Heart left ventricle (tissue), 16 donors: ENCODE data around the gene ACMSD. TPM values are rescaled to one million over a fixed set of nuclear protein-coding genes. Genes with fewer than 3 reads are reported as not detected.
"Not testable (repeated sequence)": the region's sequence is repeated elsewhere in the genome, so short reads cannot be mapped to it uniquely, and the experiment has no call there.

Experiments used
- ATAC-seq, 4 donors: fragments of 200-7000 bp; cut with Tn5 transposase; one replicate each; pipeline ENCODE4 v1.9.1; 2020 to 2022; ENCODE audit warnings: moderate library complexity in 4 of 4, mild to moderate bottlenecking in 3 of 4, moderate number of reproducible peaks in 1 of 4
- DNase-seq, 5 donors: peaks; one replicate each; pipeline ENCODE4 v3.0.0-alpha.2; 2020
- H3K27ac ChIP-seq, 12 donors: fragments of 200-600 bp; sonication (generic) in 4 of 12; one replicate each; pipeline versions ENCODE4 v1.5.0 to v1.8.0; 2016 to 2022; ENCODE audit warnings: mild to moderate bottlenecking in 2 of 12
- H3K27me3 ChIP-seq, 9 donors: fragments of 200-600 bp; sonication (generic) in 2 of 9; one replicate each; pipeline versions ENCODE4 v1.5.1 to v1.8.0; 2016 to 2022; ENCODE audit warnings: mild to moderate bottlenecking in 3 of 9
- H3K36me3 ChIP-seq, 9 donors: fragments of 200-600 bp; sonication (generic) in 2 of 9; one replicate each; pipeline versions ENCODE4 v1.5.0 to v1.8.0; 2018 to 2022; ENCODE audit warnings: mild to moderate bottlenecking in 2 of 9
- H3K4me1 ChIP-seq, 12 donors: fragments of 200-600 bp; sonication (generic) in 4 of 12; one replicate each; pipeline versions ENCODE4 v1.5.0 to v1.8.0; 2016 to 2022; ENCODE audit warnings: mild to moderate bottlenecking in 3 of 12
- H3K4me3 ChIP-seq, 12 donors: fragments of 200-600 bp; sonication (generic) in 4 of 12; one replicate each; pipeline versions ENCODE4 v1.5.0 to v1.8.0; 2017 to 2022; ENCODE audit warnings: mild to moderate bottlenecking in 9 of 12, moderate library complexity in 4 of 12
- H3K9me3 ChIP-seq, 12 donors: fragments of 200-600 bp; sonication (generic) in 4 of 12; one replicate each; pipeline versions ENCODE4 v1.5.0 to v1.8.0; 2016 to 2022; ENCODE audit warnings: mild to moderate bottlenecking in 1 of 12
- CTCF ChIP-seq, 12 donors: fragments of 200-600 bp; sonication (generic) in 4 of 12; IDR thresholded peaks; one replicate each; pipeline versions ENCODE4 v1.5.0 to v1.8.0; 2018 to 2022; ENCODE audit warnings: antibody characterized with exemption in 12 of 12, mild to moderate bottlenecking in 5 of 12
- POLR2A ChIP-seq, 2 donors: fragments of 450-650 bp; IDR thresholded peaks; one replicate each; pipeline ENCODE4 v1.6.1; 2017; ENCODE audit warnings: antibody characterized with exemption in 2 of 2, mild to moderate bottlenecking in 2 of 2, moderate library complexity in 2 of 2
- WGBS, 4 donors: extraction: QIAGEN DNeasy Blood & Tissue Kit in 2 of 4; methylation state at CpG; one replicate each; pipeline versions ENCODE4 v1.1.5 to v1.1.7; 2013 to 2018; 5-methylcytosine and 5-hydroxymethylcytosine counted together
- intact Hi-C, 10 donors: fragments of 100-400 bp; cut with DNase I; formaldehyde crosslinking; loops; one replicate each; pipeline versions ENCODE4 v1.11.1 to v1.14.2; 2022
- polyA plus RNA-seq, 2 donors: library from polyadenylated mRNA; stranded (reverse); fragments of 200-250 nt; gene quantifications; one replicate each; pipeline ENCODE4 v1.2.3, GENCODE V29; 2013
- total RNA-seq, 9 donors: library from RNA; depleted of rRNA in 2 of 9; stranded (reverse); fragments of >200 nt in 2 of 9; fragmentation: NEBNext Ultra II Directional in 3 of 9; extraction: Animal tissue kit (Norgen Biotek cat#: 25700) in 3 of 9; gene quantifications; one replicate each; pipeline versions ENCODE4 v1.1.0 to v1.2.4, GENCODE V29; 2016 to 2023
- donor health status: ischemic (EF 13 %, LVEDD 7.1; RV severe dilation, severe dysfunction).
- donor health status: healthy with polysubstance abuse.
- donor health status: DM: no; HTN: yes; CAD: no.
- donor health status: DM: no; HTN: no; CAD: no.
- donor health status: ischemic (EF 25% LVEDD 6.9; RV normal size, moderate dysfunction).
- donor health status: ischemic (EF 25% LVEDD 5.7; RV mildly dilated, moderate dysfunction).
- donor health status: healthy.
- donor health status: DM: yes; HTN: yes; CAD: no.
- donor health status: ischemic (EF 35%, LVEDD 5.7; RV mildly dilated, moderate dysfunction).
- donor health status: nonischemic (EF 11% LVEDD 7.7; RV severe dilation, severe dysfunction).
- donor health status: DM: yes; HTN: yes; CAD: no.
- donor health status: PGD.
- donor health status: ischemic (EF 29% LVEDD 5.4; RV normal size, mild dysfunction).
- donor health status: nonischemic (EF 23%, LVEDD 6.1; RV moderate dilation, normal function).

The ACMSD gene
- total and polyA plus RNA-seq, 11 donors = not detected

GRCh38 chr2:134905168-134905567, 66.8 kb downstream of the ACMSD start:
- DNase-seq (no peak), ATAC-seq (no peak)
- peaks cover 0 to 10% (median 2%) of the 10 kb centered on the region in 12 donors for H3K9me3 ChIP-seq
- no peaks in the 10 kb centered on the region for H3K4me1 ChIP-seq
- intact Hi-C loops = no loop called here
- no peak for TF ChIP-seq POLR2A (IDR thresholded peaks at IDR 0.05)
- TF ChIP-seq CTCF (IDR thresholded peaks at IDR 0.05) = no peak
- H3K27ac ChIP-seq = no peak overlapping the region
- no peaks in the 10 kb centered on the region for H3K36me3 ChIP-seq
- H3K4me3 ChIP-seq = no peak overlapping the region
- 92 to 98% (median 97%) methylated on average over 2 of the region's 2 CpGs for WGBS, 4 donors
- no peaks in the 10 kb centered on the region for H3K27me3 ChIP-seq

GRCh38 chr2:134906726-134907125, 68.3 kb downstream of the ACMSD start:
- Histone ChIP-seq H3K27me3 (no peaks in the 10 kb centered on the region), H3K9me3 (peaks cover 0 to 10% (median 2%) of the 10 kb centered on the region in 12 donors), H3K27ac (no peak overlapping the region), H3K36me3 (no peaks in the 10 kb centered on the region), H3K4me3 (no peak overlapping the region), H3K4me1 (no peaks in the 10 kb centered on the region)
- ATAC-seq = no peak
- TF ChIP-seq POLR2A (IDR thresholded peaks at IDR 0.05) = no peak
- no peak for TF ChIP-seq CTCF (IDR thresholded peaks at IDR 0.05)
- intact Hi-C loops = no loop called here
- 60 to 78% (median 70%) methylated on average over 2 of the region's 2 CpGs for WGBS, 4 donors
- DNase-seq = no peak

GRCh38 chr2:134907441-134908116, 69.2 kb downstream of the ACMSD start:
- ATAC-seq, DNase-seq, H3K36me3 ChIP-seq, intact Hi-C loops, H3K27me3 ChIP-seq, H3K27ac ChIP-seq, H3K4me1 ChIP-seq, H3K4me3 ChIP-seq: not testable (repeated sequence)
- peaks cover 0 to 10% (median 2%) of the 10 kb centered on the region in 12 donors for H3K9me3 ChIP-seq
- 79 to 95% (median 85%) methylated on average over 1 of the region's 1 CpG for WGBS, 4 donors

DNA sequence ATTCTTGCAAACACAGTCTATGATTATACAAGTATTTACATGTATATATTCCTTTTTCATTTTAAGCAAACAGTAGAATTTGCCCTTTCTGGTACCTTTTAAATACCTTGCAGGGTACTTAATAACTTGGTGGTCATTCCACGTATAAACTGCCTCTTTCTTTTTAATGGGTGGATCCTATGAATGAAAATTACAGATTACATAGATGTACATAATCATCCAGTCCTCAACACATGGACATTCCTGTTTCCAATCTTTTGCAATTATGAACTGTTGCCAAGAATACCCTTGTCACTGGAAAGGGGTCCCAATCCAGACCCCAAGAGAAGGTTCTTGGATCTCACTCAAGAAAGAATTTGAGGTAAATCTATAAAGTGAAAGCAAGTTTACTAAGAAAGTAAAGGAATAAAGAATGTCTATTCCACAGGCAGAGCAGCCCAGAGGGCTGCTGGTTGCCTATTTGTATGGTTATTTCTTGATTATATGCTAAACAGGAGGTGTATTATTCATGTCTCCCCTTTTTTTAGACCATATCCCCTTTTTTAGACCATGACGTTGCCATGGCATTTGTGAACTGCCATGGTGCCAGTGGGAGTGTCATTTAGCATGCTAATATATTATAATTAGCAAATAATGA, 72.5 kb downstream of the ACMSD start:
- H3K4me1 ChIP-seq = no peaks in the 10 kb centered on the region
- DNase-seq (no peak), ATAC-seq (no peak)
- 81 to 89% (median 85%) methylated on average over 2 of the region's 2 CpGs for WGBS, 4 donors
- H3K9me3 ChIP-seq = peaks cover 0 to 22% (median 2%) of the 10 kb centered on the region in 12 donors
- no peak overlapping the region for H3K27ac ChIP-seq
- H3K27me3 ChIP-seq = no peaks in the 10 kb centered on the region
- intact Hi-C loops = no loop called here
- TF ChIP-seq CTCF (IDR thresholded peaks at IDR 0.05) = no peak
- TF ChIP-seq POLR2A (IDR thresholded peaks at IDR 0.05) = no peak
- no peak overlapping the region for H3K4me3 ChIP-seq
- no peaks in the 10 kb centered on the region for H3K36me3 ChIP-seq
